AG10803 (cell line): ENCODE results near the gene NRXN2.

Experiments used
- DNase-seq: peaks from one replicate; pipeline ENCODE4 v3.0.0; 2010; ENCODE audit warnings: low read depth
- H3K4me3 ChIP-seq: 2 replicates; pipeline ENCODE4 v1.5.1; 2011; ENCODE audit warnings: mild to moderate bottlenecking, low read length, control low read depth
- CTCF ChIP-seq: conservative IDR thresholded peaks from 2 replicates; pipeline ENCODE4 v1.5.1; 2011; ENCODE audit warnings: mild to moderate bottlenecking, low read length, control low read depth, inconsistent platforms

NRXN2 gene

GRCh38 chr11:64586366-64586765 is 136.6 kb downstream of the NRXN2 start:
- DNase-seq: no peak
- TF ChIP-seq CTCF: no peak

DNA sequence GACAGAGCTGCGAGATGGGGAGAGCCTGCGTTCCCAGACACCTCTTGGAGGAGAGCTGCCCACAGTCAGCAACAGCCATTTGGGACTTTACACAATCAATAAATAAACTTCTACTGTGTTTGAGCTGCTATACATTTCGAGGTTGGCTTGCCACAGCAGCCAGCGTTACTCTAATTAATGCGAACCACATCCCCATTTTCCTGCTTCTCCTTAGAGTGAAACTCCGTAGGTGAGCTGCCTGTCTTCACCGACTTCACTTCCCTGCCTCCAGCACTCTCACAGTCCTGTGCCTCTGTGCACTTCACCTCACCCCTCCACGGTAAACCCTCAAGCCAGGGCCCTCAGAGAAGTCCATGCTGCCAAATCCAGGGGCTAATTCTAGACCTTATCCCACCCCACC is 137.8 kb downstream of the NRXN2 start:
- DNase-seq: no peak
- no peak for TF ChIP-seq CTCF
- no peak overlapping the region for H3K4me3 ChIP-seq

More at GRCh38 chr11:64586366-64586765, 136.6 kb downstream of the NRXN2 start:
- H3K4me3 ChIP-seq: no peak overlapping the region

DNA sequence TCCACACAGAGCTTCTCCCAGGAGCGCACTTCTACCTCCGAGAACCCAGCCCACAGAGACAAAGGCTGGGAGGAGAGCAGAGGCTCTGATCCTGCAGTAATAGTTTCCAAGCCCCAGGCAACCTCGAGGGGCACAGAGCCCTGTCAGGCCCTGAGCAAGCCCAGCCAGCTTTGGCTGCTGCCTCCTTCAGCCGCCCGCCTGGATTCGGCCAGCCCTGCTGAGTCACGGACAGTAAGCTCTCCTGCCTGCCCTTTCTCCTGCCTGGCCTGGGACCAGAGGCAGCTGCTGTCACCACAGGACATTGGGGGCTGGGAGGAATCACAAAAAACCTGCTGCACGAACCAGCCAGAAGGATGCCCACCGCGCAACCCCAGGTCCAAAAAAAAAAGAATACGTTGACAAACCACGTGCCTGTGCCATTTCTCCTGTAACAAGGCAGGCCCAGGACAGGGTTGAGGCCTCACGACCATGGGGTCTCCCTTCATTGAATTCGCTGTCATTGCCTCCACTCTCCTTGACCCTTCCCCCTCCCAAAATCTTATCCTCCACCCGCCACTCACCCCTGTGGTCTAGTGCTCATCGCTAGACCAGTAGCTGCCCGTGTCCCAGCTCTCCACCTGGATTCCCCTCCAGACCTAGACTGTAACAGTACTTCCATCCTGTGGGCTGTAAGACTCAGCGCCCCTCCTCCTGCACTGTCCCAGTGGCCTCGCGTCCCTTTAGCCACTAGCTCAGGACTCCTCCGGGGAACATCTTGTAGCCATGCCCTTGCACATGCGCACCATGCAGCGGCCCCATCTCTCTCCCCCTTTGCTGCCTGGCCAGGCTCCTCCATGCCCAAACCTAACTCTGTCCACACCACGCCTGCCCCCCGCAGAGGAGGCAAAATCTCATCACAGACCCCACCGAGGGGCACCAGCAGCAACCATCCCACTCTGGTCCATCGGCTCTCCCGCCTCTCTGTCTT is 139.4 kb downstream of the NRXN2 start:
- TF ChIP-seq CTCF: no peak
- no peak overlapping the region for H3K4me3 ChIP-seq
- peak; percentile 6 for DNase-seq

DNA sequence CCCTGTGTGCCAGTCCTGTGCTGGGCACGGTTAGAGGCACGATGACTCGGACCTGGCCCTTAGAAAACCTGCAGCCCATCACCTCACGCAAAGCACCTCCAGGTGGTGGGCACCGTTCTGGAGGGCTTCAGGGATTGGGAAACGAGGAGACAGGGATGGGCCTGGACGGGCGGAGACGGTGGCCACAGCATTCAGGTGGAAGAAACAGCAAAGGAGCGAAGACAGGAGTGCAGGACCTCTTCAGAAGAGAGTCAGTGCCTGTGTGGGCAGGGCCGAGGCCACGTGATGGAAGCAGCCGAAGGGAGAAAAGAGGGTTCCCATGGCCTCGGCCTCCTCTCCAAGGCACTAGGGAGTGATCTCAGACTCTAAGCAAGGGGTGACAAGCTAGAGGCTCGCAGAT is 140.1 kb downstream of the NRXN2 start:
- no peak for TF ChIP-seq CTCF
- DNase-seq: no peak

DNA sequence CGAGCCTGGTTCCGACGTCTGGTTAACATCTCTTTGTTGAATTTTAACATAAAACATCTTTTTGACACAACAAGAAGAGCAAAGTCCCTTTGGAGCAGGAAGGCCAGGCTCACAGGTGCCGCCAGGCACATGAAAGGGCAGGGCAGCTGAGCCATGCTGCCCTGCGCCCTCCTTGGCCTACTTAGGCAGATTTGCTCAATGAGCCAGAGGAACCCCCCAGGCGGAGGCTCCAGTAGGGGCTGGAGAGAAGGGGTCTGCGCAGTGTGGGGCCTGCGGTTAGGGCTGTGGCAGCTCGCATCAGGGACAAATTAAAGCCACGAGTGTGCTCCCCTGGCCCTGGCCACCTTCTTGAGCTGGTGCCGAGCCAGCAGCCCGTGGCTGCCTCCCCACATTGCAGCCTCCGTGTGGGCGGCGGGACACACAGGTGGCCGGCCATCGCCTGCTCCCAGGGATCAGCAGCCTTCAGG is 141.9 kb downstream of the NRXN2 start:
- TF ChIP-seq CTCF: no peak
- no peak for DNase-seq
- H3K4me3 ChIP-seq: no peak overlapping the region

More for the DNA sequence above, 140.1 kb downstream of the NRXN2 start:
- H3K4me3 ChIP-seq: no peak overlapping the region

GRCh38 chr11:64580412-64580811 is 142.6 kb downstream of the NRXN2 start:
- no peak for TF ChIP-seq CTCF
- H3K4me3 ChIP-seq: no peak overlapping the region
- DNase-seq: no peak

GRCh38 chr11:64577202-64577601 is 145.8 kb downstream of the NRXN2 start:
- no peak for DNase-seq
- H3K4me3 ChIP-seq: no peak overlapping the region
- no peak for TF ChIP-seq CTCF
